Natural killer cell treated with Interleukin-12 subunit alpha and Interleukin-12 subunit beta and Interleukin-15 and Interleukin-18, amount 100 ng/mL, for 72 hours (primary cell): Measurements from ENCODE around the gene IGSF5. TPM values are rescaled to one million over a fixed set of nuclear protein-coding genes. Genes with fewer than 3 reads are reported as not detected.
"Not testable (repeated sequence)": the region's sequence is repeated elsewhere in the genome, so short reads cannot be mapped to it uniquely, and the experiment has no call there.

ENCODE experiments used
- ATAC-seq, 2 donors: fragments of 150-1000 bp; cut with Tn5 transposase in 1 of 2; sonication (Bioruptor Pico), chemical (Tn5 transposase) in 1 of 2; 2 replicates each; pipeline ENCODE4 v1.10.0; 2021
- DNase-seq: peaks from one replicate; pipeline ENCODE4 v3.0.0; 2022; ENCODE audit warnings: low spot score
- H3K27ac Mint-ChIP-seq, 2 donors: 1 replicate in 1 of 2; 2 replicates in 1 of 2; pipeline ENCODE4 v1.8.0; 2022; ENCODE audit warnings: mixed read lengths in 2 of 2, mild to moderate bottlenecking in 1 of 2, moderate library complexity in 1 of 2
- H3K27me3 Mint-ChIP-seq, 2 donors: 1 replicate in 1 of 2; 2 replicates in 1 of 2; pipeline ENCODE4 v1.8.0; 2022; ENCODE audit warnings: mixed read lengths in 2 of 2
- H3K36me3 Mint-ChIP-seq: one replicate; pipeline ENCODE4 v1.8.0; 2022; ENCODE audit warnings: mixed read lengths
- H3K4me1 Mint-ChIP-seq, 2 donors: 1 replicate in 1 of 2; 2 replicates in 1 of 2; pipeline ENCODE4 v1.8.0; 2022; ENCODE audit warnings: low read depth in 2 of 2, mixed read lengths in 2 of 2, mild to moderate bottlenecking in 1 of 2
- H3K4me3 Mint-ChIP-seq: one replicate; pipeline ENCODE4 v1.8.0; 2022; ENCODE audit warnings: mixed read lengths
- H3K9me3 Mint-ChIP-seq: 2 replicates; pipeline ENCODE4 v1.8.0; 2022; ENCODE audit warnings: mixed read lengths
- total RNA-seq, 2 donors: library from RNA; stranded (reverse); gene quantifications; one replicate each; pipeline ENCODE4 v1.2.3, GENCODE V29; 2022

Gene IGSF5
- not detected for total RNA-seq

DNA sequence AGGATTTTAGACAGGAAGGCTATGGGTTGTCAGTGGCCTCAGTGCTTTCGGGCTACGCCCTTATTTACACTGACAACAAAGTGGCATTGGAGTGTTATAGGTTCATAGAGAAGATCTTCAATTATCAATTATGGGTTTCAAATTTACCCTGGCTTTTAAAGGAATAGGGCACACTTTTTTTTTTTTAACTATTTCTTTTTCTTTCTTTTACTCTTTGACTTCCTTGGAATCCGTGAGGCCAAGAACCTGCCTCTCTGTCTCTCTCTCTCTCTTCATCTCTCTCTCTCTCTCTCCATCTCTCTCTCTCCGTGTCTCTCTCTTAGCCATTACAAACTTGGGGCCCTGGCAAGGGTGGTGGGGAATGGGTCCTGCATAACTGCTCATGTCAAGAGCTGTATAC is at the start of gene IGSF5:
Gene IGSF5 (plus strand): TSS at position 301 of the 400 bp plus-strand sequence. CDS start 327 bp downstream, outside the sequence.
- ATAC-seq, H3K9me3 Mint-ChIP-seq, H3K4me1 Mint-ChIP-seq, H3K27me3 Mint-ChIP-seq, H3K27ac Mint-ChIP-seq, DNase-seq, H3K4me3 Mint-ChIP-seq, H3K36me3 Mint-ChIP-seq: not testable (repeated sequence)

DNA sequence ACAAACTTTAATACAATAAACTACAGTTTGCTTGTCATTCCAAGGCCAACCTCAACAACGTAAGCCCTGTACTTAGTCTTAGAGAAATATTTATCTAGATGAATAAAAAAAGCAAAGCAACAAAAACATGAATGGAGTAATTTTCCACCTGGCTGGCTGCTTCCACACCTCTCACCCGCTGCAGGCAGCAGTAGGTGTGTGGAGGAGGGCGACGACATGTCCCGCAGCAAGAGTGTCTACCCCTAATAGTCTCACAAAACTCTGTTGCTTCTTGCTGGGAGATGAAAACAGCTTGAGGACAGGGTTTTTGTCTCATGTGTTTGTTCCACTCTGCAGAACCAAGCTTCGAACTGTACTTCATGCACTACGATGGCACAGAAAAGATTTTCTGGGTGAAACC is 48.8 kb upstream of the IGSF5 start:
- H3K4me3 Mint-ChIP-seq = no peak overlapping the region
- ATAC-seq (no peak), DNase-seq (no peak)
- H3K36me3 Mint-ChIP-seq = no peaks in the 10 kb centered on the region
- peaks cover 6 to 23% of the 10 kb centered on the region in 2 donors for H3K27me3 Mint-ChIP-seq
- no peaks in the 10 kb centered on the region for H3K4me1 Mint-ChIP-seq
- H3K27ac Mint-ChIP-seq = no peak overlapping the region
- no peaks in the 10 kb centered on the region for H3K9me3 Mint-ChIP-seq

DNA sequence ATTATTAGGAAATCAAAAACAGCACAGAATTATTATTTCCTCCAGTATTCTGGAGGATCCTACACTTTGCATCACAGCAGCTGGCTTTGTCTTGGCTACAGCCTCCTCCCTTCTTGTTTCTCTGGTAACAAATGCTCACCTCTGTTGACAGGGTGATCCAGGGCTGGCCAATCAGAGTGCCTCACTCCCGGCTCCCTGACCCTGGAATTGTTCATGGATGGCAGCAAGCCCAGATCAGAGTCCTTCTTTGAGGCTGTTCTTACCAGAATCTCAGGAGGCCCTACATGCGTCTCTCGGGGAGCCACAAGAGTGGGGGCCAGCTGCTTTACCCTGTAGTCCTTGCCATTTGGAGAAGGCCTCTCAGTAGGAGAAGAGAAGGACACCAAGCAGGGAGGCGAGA is 48.4 kb upstream of the IGSF5 start:
- DNase-seq = no peak
- Mint-ChIP-seq H3K27ac (no peak overlapping the region), H3K4me1 (no peaks in the 10 kb centered on the region), H3K4me3 (no peak overlapping the region), H3K27me3 (peaks cover 6 to 22% of the 10 kb centered on the region in 2 donors), H3K36me3 (no peaks in the 10 kb centered on the region), H3K9me3 (no peaks in the 10 kb centered on the region)
- ATAC-seq = no peak

GRCh38 chr21:39700318-39700717 is 44.7 kb upstream of the IGSF5 start:
- Mint-ChIP-seq H3K4me3 (no peak overlapping the region), H3K27me3 (peaks cover 0 to 4% of the 10 kb centered on the region in 2 donors), H3K36me3 (no peaks in the 10 kb centered on the region), H3K9me3 (peaks cover 2% of the 10 kb centered on the region), H3K4me1 (no peaks in the 10 kb centered on the region), H3K27ac (no peak overlapping the region)
- no peak for ATAC-seq
- no peak for DNase-seq

- ATAC-seq (no peak), DNase-seq (no peak)
- Mint-ChIP-seq H3K27me3 (peaks cover 5 to 9% of the 10 kb centered on the region in 2 donors), H3K36me3 (no peaks in the 10 kb centered on the region), H3K27ac (no peak overlapping the region), H3K9me3 (peaks cover 2% of the 10 kb centered on the region), H3K4me3 (no peak overlapping the region), H3K4me1 (no peaks in the 10 kb centered on the region)
Measured at GRCh38 chr21:39703578-39703977, 41.4 kb upstream of the IGSF5 start.

GRCh38 chr21:39705849-39706248 is 39.1 kb upstream of the IGSF5 start:
- ATAC-seq (no peak), DNase-seq (no peak)
- Mint-ChIP-seq H3K9me3 (peaks cover 2% of the 10 kb centered on the region), H3K4me1 (no peaks in the 10 kb centered on the region), H3K36me3 (no peaks in the 10 kb centered on the region), H3K27ac (no peak overlapping the region), H3K27me3 (peaks cover 5 to 9% of the 10 kb centered on the region in 2 donors), H3K4me3 (no peak overlapping the region)

DNA sequence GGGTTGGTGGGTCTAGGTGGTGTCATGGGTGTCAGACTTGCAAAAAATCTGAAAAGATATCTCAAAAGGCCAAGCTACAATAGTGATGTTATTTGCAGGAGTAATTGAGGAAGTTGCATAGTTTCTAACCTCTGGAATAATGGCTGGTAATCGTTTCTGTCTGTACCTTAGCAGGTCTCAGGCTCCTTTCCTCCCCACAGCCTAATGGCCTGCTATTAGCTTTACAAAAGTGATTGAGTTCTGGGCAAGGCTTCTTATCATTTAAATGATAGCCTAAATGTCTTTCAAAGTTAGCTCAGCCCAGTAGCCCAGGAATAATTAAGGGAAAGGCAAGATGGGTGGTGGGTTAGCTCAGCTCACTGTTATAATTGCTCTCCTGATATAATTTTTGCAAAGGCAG is 37.7 kb upstream of the IGSF5 start:
- peaks cover 5 to 9% of the 10 kb centered on the region in 2 donors for H3K27me3 Mint-ChIP-seq
- no peaks in the 10 kb centered on the region for H3K4me1 Mint-ChIP-seq
- H3K27ac Mint-ChIP-seq = no peak overlapping the region
- no peak for DNase-seq
- no peak for ATAC-seq
- no peak overlapping the region for H3K4me3 Mint-ChIP-seq
- H3K9me3 Mint-ChIP-seq = peaks cover 2% of the 10 kb centered on the region
- no peaks in the 10 kb centered on the region for H3K36me3 Mint-ChIP-seq

GRCh38 chr21:39710866-39711265 is 34.1 kb upstream of the IGSF5 start:
- H3K9me3 Mint-ChIP-seq = no peaks in the 10 kb centered on the region
- peaks cover 5 to 9% of the 10 kb centered on the region in 2 donors for H3K27me3 Mint-ChIP-seq
- ATAC-seq (no peak), DNase-seq (no peak)
- H3K4me1 Mint-ChIP-seq = no peaks in the 10 kb centered on the region
- no peaks in the 10 kb centered on the region for H3K36me3 Mint-ChIP-seq
- H3K27ac Mint-ChIP-seq = no peak overlapping the region
- H3K4me3 Mint-ChIP-seq = no peak overlapping the region

DNA sequence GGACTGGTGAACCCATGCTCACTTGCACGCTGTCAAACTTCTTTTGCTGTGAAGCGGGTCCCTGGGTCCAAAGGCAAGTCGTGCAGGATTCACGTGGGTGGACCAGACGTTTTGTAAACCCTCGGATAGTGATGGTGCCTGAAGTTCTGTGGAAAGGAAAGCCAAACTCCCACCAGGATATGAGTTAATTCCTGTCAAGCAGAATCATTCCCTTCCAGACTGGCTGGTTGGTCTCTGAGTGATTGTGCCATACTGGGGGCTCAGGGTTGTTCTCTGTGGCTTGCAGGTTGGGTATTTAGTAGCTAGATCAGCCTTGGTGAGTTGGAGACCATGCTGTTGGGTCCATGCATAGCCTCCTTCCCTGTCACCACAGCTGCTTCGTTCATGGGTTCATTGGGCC is 32.7 kb upstream of the IGSF5 start:
- no peaks in the 10 kb centered on the region for H3K4me1 Mint-ChIP-seq
- DNase-seq (no peak), ATAC-seq (no peak)
- H3K4me3 Mint-ChIP-seq = no peak overlapping the region
- no peak overlapping the region for H3K27ac Mint-ChIP-seq
- no peaks in the 10 kb centered on the region for H3K36me3 Mint-ChIP-seq
- no peaks in the 10 kb centered on the region for H3K9me3 Mint-ChIP-seq
- peaks cover 7% of the 10 kb centered on the region in 2 donors for H3K27me3 Mint-ChIP-seq

- no peak overlapping the region for H3K27ac Mint-ChIP-seq
- peaks cover 7 to 8% of the 10 kb centered on the region in 2 donors for H3K27me3 Mint-ChIP-seq
- H3K36me3 Mint-ChIP-seq = no peaks in the 10 kb centered on the region
- H3K4me1 Mint-ChIP-seq = no peaks in the 10 kb centered on the region
- H3K4me3 Mint-ChIP-seq = no peak overlapping the region
- DNase-seq = no peak
- no peak for ATAC-seq
- H3K9me3 Mint-ChIP-seq = no peaks in the 10 kb centered on the region
Measured at GRCh38 chr21:39712976-39713375, 32.0 kb upstream of the IGSF5 start.

GRCh38 chr21:39713905-39714304 is 31.1 kb upstream of the IGSF5 start:
- Mint-ChIP-seq H3K9me3 (no peaks in the 10 kb centered on the region), H3K27me3 (peaks cover 12 to 16% of the 10 kb centered on the region in 2 donors), H3K36me3 (no peaks in the 10 kb centered on the region), H3K27ac (no peak overlapping the region), H3K4me3 (no peak overlapping the region), H3K4me1 (no peaks in the 10 kb centered on the region)
- ATAC-seq (no peak), DNase-seq (no peak)

DNA sequence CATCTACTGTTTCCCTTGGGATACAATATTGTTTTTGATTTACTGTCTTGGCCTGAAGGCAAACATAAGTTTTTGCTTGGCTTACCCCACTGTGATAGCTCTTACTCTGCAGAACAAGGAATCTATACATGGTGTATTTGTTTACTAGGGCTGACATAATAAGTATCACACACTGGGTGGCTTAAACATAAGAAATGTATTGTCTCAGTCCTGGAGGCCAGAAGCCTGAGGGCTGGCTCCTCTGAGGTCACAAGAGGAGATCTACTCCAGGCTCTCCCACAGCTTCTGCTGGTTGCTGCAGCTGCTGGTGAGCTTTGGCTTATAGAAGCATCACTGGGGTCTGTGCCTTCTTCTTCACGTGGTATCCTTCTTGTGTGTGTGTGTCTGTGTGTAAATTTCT is 30.7 kb upstream of the IGSF5 start:
- H3K27me3 Mint-ChIP-seq = peaks cover 15 to 16% of the 10 kb centered on the region in 2 donors
- DNase-seq (no peak), ATAC-seq (no peak)
- H3K4me1 Mint-ChIP-seq = no peaks in the 10 kb centered on the region
- H3K27ac Mint-ChIP-seq = no peak overlapping the region
- no peak overlapping the region for H3K4me3 Mint-ChIP-seq
- no peaks in the 10 kb centered on the region for H3K9me3 Mint-ChIP-seq
- H3K36me3 Mint-ChIP-seq = no peaks in the 10 kb centered on the region

GRCh38 chr21:39715804-39716397 is 29.1 kb upstream of the IGSF5 start:
- ATAC-seq (peak in 1 of 2 donors; percentile 55), DNase-seq (no peak)
- no peaks in the 10 kb centered on the region for H3K4me1 Mint-ChIP-seq
- no peak overlapping the region for H3K4me3 Mint-ChIP-seq
- H3K9me3 Mint-ChIP-seq = no peaks in the 10 kb centered on the region
- peaks cover 16 to 18% of the 10 kb centered on the region in 2 donors for H3K27me3 Mint-ChIP-seq
- no peak overlapping the region for H3K27ac Mint-ChIP-seq
- no peaks in the 10 kb centered on the region for H3K36me3 Mint-ChIP-seq

GRCh38 chr21:39720126-39720778 is 24.7 kb upstream of the IGSF5 start:
- H3K9me3 Mint-ChIP-seq = no peaks in the 10 kb centered on the region
- no peaks in the 10 kb centered on the region for H3K4me1 Mint-ChIP-seq
- ATAC-seq (no peak), DNase-seq (no peak)
- peaks cover 26 to 34% of the 10 kb centered on the region in 2 donors for H3K27me3 Mint-ChIP-seq
- no peaks in the 10 kb centered on the region for H3K36me3 Mint-ChIP-seq
- no peak overlapping the region for H3K4me3 Mint-ChIP-seq
- H3K27ac Mint-ChIP-seq = no peak overlapping the region

GRCh38 chr21:39721885-39722284 is 23.1 kb upstream of the IGSF5 start:
- Mint-ChIP-seq H3K27ac (no peak overlapping the region), H3K27me3 (peaks cover 25 to 27% of the 10 kb centered on the region in 2 donors), H3K4me3 (no peak overlapping the region), H3K36me3 (no peaks in the 10 kb centered on the region), H3K4me1 (no peaks in the 10 kb centered on the region), H3K9me3 (no peaks in the 10 kb centered on the region)
- no peak for DNase-seq
- no peak for ATAC-seq
